Heart right ventricle (tissue), 16 donors: Measurements from ENCODE around the gene KRTAP19-6. TPM values are rescaled to one million over a fixed set of nuclear protein-coding genes. Genes with fewer than 3 reads are reported as not detected.

Source experiments
- ATAC-seq, 8 donors: fragments of 200-7000 bp; cut with Tn5 transposase; one replicate each; pipeline ENCODE4 v1.9.1; 2020; ENCODE audit warnings: mild to moderate bottlenecking in 8 of 8, moderate library complexity in 8 of 8, moderate number of reproducible peaks in 1 of 8
- DNase-seq, 2 donors: peaks; one replicate each; pipeline ENCODE4 v3.0.0-alpha.2; 2020
- H3K27ac ChIP-seq, 10 donors: fragments of 200-600 bp; sonication (generic) in 2 of 10; one replicate each; pipeline versions ENCODE4 v1.5.0 to v1.8.0; 2020 to 2022; ENCODE audit warnings: mild to moderate bottlenecking in 3 of 10
- H3K27me3 ChIP-seq, 7 donors: fragments of 200-600 bp; one replicate each; pipeline ENCODE4 v1.8.0; 2021 to 2022; ENCODE audit warnings: mild to moderate bottlenecking in 2 of 7
- H3K36me3 ChIP-seq, 9 donors: fragments of 200-600 bp; sonication (generic) in 1 of 9; one replicate each; pipeline versions ENCODE4 v1.5.0 to v1.8.0; 2020 to 2022; ENCODE audit warnings: mild to moderate bottlenecking in 2 of 9
- H3K4me1 ChIP-seq, 9 donors: fragments of 200-600 bp; sonication (generic) in 1 of 9; one replicate each; pipeline versions ENCODE4 v1.5.0 to v1.8.0; 2020 to 2022; ENCODE audit warnings: mild to moderate bottlenecking in 4 of 9
- H3K4me3 ChIP-seq, 10 donors: fragments of 200-600 bp; sonication (generic) in 2 of 10; one replicate each; pipeline versions ENCODE4 v1.5.0 to v1.8.0; 2020 to 2022; ENCODE audit warnings: mild to moderate bottlenecking in 7 of 10, moderate library complexity in 2 of 10
- H3K9me3 ChIP-seq, 11 donors: fragments of 200-600 bp in 10 of 11; sonication (generic) in 2 of 11; one replicate each; pipeline versions ENCODE4 v1.5.0 to v1.8.0; 2013 to 2022; ENCODE audit warnings: mild to moderate bottlenecking in 2 of 11, control low read depth in 1 of 11, moderate library complexity in 1 of 11
- WGBS, 2 donors: extraction: QIAGEN DNeasy Blood & Tissue Kit; methylation state at CpG; one replicate each; pipeline ENCODE4 v1.1.7; 2013; ENCODE audit warnings: inconsistent platforms in 1 of 2; 5-methylcytosine and 5-hydroxymethylcytosine counted together
- intact Hi-C, 10 donors: fragments of 100-400 bp; cut with DNase I; formaldehyde crosslinking; loops; one replicate each; pipeline versions ENCODE4 v1.11.1 to v1.14.2; 2022
- long read RNA-seq, 3 donors: library from polyadenylated mRNA; unstranded; transcript quantifications; one replicate each; pipeline ENCODE4 v2.0.0, GENCODE V29; 2020 to 2021
- polyA plus RNA-seq, 2 donors: library from polyadenylated mRNA; stranded (reverse); fragments of 200-250 nt; gene quantifications; one replicate each; pipeline ENCODE4 v1.2.3, GENCODE V29; 2013
- total RNA-seq, 10 donors: library from RNA; stranded (reverse); fragmentation: NEBNext Ultra II Directional in 3 of 10; extraction: Animal tissue kit (Norgen Biotek cat#: 25700) in 3 of 10; gene quantifications; one replicate each; pipeline versions ENCODE4 v1.2.1 to v1.2.4, GENCODE V29; 2021 to 2023
- TF ChIP-seq, protein P1 (sequence below), 9 donors: fragments of 200-600 bp; sonication (generic) in 2 of 9; IDR thresholded peaks; one replicate each; pipeline versions ENCODE4 v1.5.0 to v1.8.0; 2021 to 2022; ENCODE audit warnings: antibody characterized with exemption in 9 of 9, mild to moderate bottlenecking in 5 of 9, moderate library complexity in 1 of 9
- donor health status: Arrhythmogenic right ventricular cardiomyopathy.
- donor health status: ischemic (EF 13 %, LVEDD 7.1; RV severe dilation, severe dysfunction).
- donor health status: healthy with polysubstance abuse.
- donor health status: DM: no; HTN: yes; CAD: no.
- donor health status: DM: no; HTN: no; CAD: no.
- donor health status: ischemic (EF 25% LVEDD 6.9; RV normal size, moderate dysfunction).
- donor health status: ischemic (EF 25% LVEDD 5.7; RV mildly dilated, moderate dysfunction).
- donor health status: healthy.
- donor health status: DM: yes; HTN: yes; CAD: no.
- donor health status: Ischemic cardiomyopathy.
- donor health status: ischemic (EF 35%, LVEDD 5.7; RV mildly dilated, moderate dysfunction).
- donor health status: nonischemic (EF 11% LVEDD 7.7; RV severe dilation, severe dysfunction).
- donor health status: DM: yes; HTN: yes; CAD: no.
- donor health status: PGD.
- donor health status: ischemic (EF 29% LVEDD 5.4; RV normal size, mild dysfunction).
- donor health status: nonischemic (EF 23%, LVEDD 6.1; RV moderate dilation, normal function).

KRTAP19-6 gene, protein sequence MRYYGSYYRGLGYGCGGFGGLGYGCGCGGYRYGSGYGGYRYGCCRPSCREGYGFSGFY
- total RNA-seq = not detected
- polyA plus RNA-seq = not detected
- long read RNA-seq, donor 1 = 0 reads
- long read RNA-seq, donor 2 = 0 reads
- long read RNA-seq, donor 3 = 0 reads

DNA sequence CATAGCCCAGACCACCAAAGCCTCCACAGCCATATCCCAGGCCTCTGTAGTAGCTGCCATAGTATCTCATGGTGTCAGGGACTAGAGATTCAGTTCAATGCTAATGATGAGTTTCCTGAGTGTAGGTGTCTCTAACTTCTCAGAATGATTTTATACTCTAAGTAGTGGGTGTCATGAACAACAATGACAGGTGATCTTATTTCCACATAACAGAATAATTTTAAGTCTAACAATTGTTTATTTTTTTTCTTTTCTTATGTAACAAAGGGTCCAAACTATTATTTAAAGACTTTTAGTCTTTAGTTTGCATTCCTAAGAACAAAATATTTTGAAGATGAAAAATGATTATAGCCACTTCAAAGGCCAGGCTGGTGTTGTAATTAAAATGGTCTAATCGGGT, at the start of gene KRTAP19-6:
Gene KRTAP19-6, minus strand, starts transcription at position 101 of the 400 bp plus-strand sequence. Its CDS starts 31 bp downstream, at position 70.
- Histone ChIP-seq H3K4me1 (no peaks in the 10 kb centered on the region), H3K4me3 (no peak within 1 kb of the TSS), H3K36me3 (no peaks in the 10 kb centered on the region), H3K27ac (no peak within 1 kb of the TSS), H3K9me3 (peaks cover 0 to 11% (median 0%) of the 10 kb centered on the region in 11 donors), H3K27me3 (no peaks in the 10 kb centered on the region)
- DNase-seq = no peak
- intact Hi-C loops = no loop called here
- ATAC-seq = no peak
- WGBS, 2 donors = 86 to 88% methylated on average over 1 of the region's 1 CpG
- TF ChIP-seq, protein P1, sequence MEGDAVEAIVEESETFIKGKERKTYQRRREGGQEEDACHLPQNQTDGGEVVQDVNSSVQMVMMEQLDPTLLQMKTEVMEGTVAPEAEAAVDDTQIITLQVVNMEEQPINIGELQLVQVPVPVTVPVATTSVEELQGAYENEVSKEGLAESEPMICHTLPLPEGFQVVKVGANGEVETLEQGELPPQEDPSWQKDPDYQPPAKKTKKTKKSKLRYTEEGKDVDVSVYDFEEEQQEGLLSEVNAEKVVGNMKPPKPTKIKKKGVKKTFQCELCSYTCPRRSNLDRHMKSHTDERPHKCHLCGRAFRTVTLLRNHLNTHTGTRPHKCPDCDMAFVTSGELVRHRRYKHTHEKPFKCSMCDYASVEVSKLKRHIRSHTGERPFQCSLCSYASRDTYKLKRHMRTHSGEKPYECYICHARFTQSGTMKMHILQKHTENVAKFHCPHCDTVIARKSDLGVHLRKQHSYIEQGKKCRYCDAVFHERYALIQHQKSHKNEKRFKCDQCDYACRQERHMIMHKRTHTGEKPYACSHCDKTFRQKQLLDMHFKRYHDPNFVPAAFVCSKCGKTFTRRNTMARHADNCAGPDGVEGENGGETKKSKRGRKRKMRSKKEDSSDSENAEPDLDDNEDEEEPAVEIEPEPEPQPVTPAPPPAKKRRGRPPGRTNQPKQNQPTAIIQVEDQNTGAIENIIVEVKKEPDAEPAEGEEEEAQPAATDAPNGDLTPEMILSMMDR (IDR thresholded peaks at IDR 0.05) = no peak

DNA sequence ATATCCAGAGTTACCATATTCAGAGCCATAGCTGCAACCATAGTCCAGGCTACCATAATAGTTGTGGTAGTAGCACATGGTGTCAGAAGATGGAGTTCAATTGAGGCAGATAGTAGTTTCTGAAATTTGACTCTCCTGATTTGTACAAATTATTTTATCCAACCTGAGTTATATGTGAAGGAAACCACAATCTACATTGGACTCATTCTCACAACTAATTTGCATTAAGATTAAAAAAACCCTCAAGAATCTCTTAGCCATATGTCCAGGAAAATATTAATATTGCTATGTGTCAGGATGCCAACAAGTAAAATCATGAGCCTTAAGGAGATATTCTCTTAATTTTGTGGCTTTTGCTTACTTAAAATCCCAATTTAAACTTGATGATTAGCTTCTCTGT, 48.6 kb upstream of the KRTAP19-6 start, which contains the start of gene KRTAP22-2:
Gene KRTAP22-2, minus strand, starts transcription at position 101 of the 400 bp plus-strand sequence.
- no peaks in the 10 kb centered on the region for H3K4me1 ChIP-seq
- TF ChIP-seq, protein P1 (IDR thresholded peaks at IDR 0.05) = no peak
- intact Hi-C loops = no loop called here
- DNase-seq (no peak), ATAC-seq (no peak)
- H3K27me3 ChIP-seq = no peaks in the 10 kb centered on the region
- no peaks in the 10 kb centered on the region for H3K36me3 ChIP-seq
- no peak within 1 kb of the TSS for H3K4me3 ChIP-seq
- H3K27ac ChIP-seq = no peak within 1 kb of the TSS
- H3K9me3 ChIP-seq = no peaks in the 10 kb centered on the region

DNA sequence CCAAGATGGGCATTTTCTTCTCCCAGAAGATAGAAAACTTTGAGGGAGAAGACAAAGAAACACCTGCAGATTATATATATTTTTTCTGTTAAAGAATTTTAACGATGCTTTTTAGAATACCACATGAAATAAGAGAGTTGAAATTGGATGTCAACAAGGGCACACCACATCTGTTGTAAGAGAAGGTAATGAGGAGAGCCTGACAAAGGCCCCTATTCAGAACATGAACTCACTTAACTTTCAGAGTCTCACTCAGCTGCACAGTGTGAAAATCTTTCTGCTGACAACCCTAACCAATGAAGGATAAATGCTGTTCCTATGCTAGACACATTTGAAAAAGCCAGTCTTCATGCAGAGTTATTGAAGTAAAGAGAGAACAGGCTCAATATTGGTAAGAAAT, 41.2 kb upstream of the KRTAP19-6 start:
- Histone ChIP-seq H3K4me1 (no peaks in the 10 kb centered on the region), H3K4me3 (no peak overlapping the region), H3K27me3 (no peaks in the 10 kb centered on the region), H3K9me3 (no peaks in the 10 kb centered on the region), H3K27ac (no peak overlapping the region), H3K36me3 (no peaks in the 10 kb centered on the region)
- intact Hi-C loops = no loop called here
- DNase-seq (no peak), ATAC-seq (no peak)
- 64 to 65% methylated on average over 1 of the region's 1 CpG for WGBS, 2 donors
- TF ChIP-seq, protein P1 (IDR thresholded peaks at IDR 0.05) = no peak

DNA sequence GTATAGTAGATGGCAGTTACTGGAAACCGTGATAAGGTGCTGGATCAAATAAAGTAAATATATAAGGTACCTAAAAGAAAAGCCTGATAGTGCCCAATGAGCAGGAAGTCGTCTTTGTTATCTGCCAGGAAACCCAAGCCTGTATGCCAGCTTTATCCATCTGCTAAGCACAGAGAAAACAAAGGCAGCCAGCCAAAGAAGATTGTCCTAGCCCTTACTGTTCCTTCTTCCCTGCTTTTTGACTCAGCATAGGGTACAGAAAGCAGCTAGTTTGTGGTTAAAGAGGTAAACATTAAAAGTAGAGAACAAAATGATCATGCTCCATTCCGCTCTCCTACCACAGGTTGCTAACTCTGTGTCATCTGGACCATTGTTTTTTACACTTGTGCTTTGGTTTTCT, 38.5 kb upstream of the KRTAP19-6 start:
- Histone ChIP-seq H3K27me3 (no peaks in the 10 kb centered on the region), H3K4me3 (no peak overlapping the region), H3K4me1 (no peaks in the 10 kb centered on the region), H3K36me3 (no peaks in the 10 kb centered on the region), H3K9me3 (no peaks in the 10 kb centered on the region), H3K27ac (no peak overlapping the region)
- intact Hi-C loops = no loop called here
- WGBS, 2 donors = 50 to 55% methylated on average over 3 of the region's 3 CpGs
- ATAC-seq = no peak
- no peak for DNase-seq
- TF ChIP-seq, protein P1 (IDR thresholded peaks at IDR 0.05) = no peak
